Cardiac septum (tissue), 1 donor: Measurements from ENCODE around the gene CLEC20A. TPM values are rescaled to one million over a fixed set of nuclear protein-coding genes. Genes with fewer than 3 reads are reported as not detected.

Source experiments
- DNase-seq: peaks from one replicate; pipeline ENCODE4 v3.0.0-alpha.2; 2020; ENCODE audit warnings: low spot score
- intact Hi-C: fragments of 100-400 bp; cut with DNase I; formaldehyde crosslinking; loops from one replicate; pipeline ENCODE4 v1.14.0; 2022
- total RNA-seq: library from RNA; stranded (reverse); fragmentation: NEBNext Ultra II Directional; extraction: Animal tissue kit (Norgen Biotek cat#: 25700); gene quantifications from one replicate; pipeline ENCODE4 v1.2.1, GENCODE V29; 2021
- donor health status: DM: no; HTN: no; CAD: no.

Gene CLEC20A
- total RNA-seq, 1 donor from 2014 or later = not detected

GRCh38 chr1:178530502-178530901 lies 33.7 kb upstream of the CLEC20A start:
- intact Hi-C loops = no loop called here
- no peak for DNase-seq

- DNase-seq = no peak
- intact Hi-C loops = no loop called here
Observed at GRCh38 chr1:178530037-178530402, 33.3 kb upstream of the CLEC20A start.

- DNase-seq = no peak
- intact Hi-C loops = no loop called here
Observed at GRCh38 chr1:178529364-178530036, 32.7 kb upstream of the CLEC20A start.

DNA sequence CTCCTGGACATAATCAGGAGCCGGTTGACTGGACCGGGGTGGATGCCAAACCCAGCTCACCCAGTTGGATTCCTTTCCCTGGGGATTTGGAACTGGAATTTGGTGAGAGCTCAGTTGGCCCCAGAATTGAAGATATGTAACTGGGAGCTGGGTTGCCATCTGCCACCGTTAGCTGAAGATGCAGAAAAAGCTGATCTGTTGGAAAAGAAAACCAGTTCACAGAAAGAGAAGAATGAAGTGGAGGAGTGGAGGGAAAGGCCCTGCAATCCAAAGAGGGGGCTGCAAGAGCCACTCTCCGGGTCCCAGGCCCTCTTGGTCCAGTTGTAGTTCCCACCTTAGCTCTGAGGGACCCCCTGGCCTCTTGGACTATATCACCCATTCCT lies 32.2 kb upstream of the CLEC20A start:
- intact Hi-C loops = no loop called here
- no peak for DNase-seq

GRCh38 chr1:178528228-178528952 lies 31.6 kb upstream of the CLEC20A start:
- intact Hi-C loops = no loop called here
- DNase-seq = no peak

DNA sequence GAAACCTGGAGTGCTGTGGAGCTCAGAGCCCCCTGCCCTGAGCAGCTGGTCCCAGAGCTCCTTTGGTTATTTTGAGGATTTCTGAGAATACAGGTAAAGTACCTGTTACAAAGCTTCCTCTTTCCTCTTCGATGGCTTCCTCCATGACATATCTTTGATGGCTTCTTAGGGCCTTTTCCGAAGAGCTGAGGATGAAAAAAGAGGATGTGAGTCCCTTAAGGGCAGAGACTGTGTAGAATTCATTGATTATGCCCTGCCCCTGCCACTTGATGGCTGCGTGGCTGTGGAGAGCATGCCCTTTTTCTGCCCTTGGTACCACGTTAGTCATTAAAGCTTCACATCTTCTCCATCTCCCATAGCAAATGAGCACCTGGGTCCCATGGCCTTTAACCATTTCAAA lies 30.4 kb upstream of the CLEC20A start:
- DNase-seq = no peak
- intact Hi-C loops = no loop called here

- DNase-seq = peak; percentile 64
- intact Hi-C loops = no loop called here
Observed at GRCh38 chr1:178521241-178521640, 24.5 kb upstream of the CLEC20A start.

GRCh38 chr1:178520803-178521202 lies 24.0 kb upstream of the CLEC20A start:
- peak; percentile 60 for DNase-seq
- intact Hi-C loops = no loop called here

DNA sequence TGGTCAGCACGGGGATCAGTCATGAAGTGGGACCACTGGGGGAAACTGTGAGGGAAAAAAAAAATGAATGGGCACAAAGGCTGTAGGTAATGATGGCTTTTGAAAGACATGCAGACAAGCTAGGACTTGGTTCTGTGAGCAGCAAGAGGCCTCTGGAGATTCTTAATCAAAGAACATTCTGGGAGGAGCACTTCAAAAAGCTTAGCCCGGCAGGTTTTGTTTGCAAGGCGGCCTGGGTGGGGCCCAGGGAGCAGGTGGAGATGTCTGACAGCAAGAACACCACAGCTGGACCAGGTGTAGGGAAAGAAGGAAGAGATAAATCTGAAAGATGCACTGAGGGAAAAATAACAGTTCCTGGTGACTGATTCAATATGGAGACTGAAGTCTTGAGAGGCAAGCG lies 22.1 kb upstream of the CLEC20A start:
- DNase-seq = peak; percentile 17
- intact Hi-C loops = no loop called here

DNA sequence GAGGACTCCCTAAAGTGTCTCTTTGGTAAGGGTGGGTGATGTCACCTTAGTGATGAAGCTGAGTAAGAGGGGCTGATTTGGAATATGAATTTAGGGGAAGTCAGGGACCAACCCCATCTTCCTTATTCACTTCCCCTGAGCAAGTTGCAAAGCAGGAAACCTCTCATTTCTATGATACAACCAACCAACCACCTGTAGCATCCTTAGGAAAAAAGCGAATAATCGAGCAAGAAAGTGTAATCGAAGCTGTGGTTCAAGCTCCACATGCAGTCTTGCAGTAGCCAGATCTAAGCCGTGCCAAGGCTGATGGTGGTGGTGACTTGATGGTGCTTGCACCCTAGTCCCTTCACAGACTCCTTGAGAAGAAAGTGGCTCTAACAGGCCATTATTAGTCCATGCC lies 19.3 kb upstream of the CLEC20A start:
- no peak for DNase-seq
- intact Hi-C loops = no loop called here

DNA sequence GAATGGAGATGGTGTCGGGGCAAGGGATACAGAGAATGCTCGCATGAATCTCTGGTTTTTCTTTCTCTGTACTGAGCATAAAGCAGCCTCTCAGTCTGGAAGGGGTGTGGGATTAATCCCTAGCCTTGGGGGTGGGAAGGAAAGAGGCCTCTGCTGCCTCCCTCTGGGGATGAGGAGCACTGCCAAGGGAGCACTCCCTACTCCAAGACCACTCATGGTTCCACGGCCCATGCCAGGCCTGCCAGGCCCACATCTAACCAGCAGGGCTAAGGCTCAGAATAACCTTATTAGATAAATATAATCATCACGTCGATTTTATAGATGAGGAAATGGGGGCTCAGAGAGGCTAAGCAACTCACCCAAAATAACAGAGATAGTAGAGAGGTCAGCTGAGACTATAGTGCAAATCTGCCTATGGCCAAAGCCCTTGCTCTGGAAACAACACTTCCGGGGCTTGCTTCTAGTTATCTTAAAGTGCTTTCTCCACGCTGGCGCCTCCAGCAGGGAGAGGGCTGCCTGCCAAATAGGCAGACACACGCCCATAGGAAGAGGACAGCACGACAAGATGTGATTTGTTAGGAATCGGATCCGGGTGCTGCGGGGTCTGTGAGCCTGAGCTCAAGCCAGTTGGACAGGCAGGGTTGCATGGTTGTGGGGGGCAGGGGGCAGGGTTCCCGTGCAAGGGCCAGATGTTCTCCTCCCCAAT lies 16.7 kb upstream of the CLEC20A start:
- DNase-seq = peak; percentile 75
- intact Hi-C loops = no loop called here

GRCh38 chr1:178512566-178513277 lies 16.0 kb upstream of the CLEC20A start, which contains the start of gene TEX35:
Gene TEX35 (plus strand): TSS chr1:178513109. CDS start chr1:178513189, 80 bp downstream.
- intact Hi-C loops = no loop called here
- DNase-seq = peak; percentile 73

DNA sequence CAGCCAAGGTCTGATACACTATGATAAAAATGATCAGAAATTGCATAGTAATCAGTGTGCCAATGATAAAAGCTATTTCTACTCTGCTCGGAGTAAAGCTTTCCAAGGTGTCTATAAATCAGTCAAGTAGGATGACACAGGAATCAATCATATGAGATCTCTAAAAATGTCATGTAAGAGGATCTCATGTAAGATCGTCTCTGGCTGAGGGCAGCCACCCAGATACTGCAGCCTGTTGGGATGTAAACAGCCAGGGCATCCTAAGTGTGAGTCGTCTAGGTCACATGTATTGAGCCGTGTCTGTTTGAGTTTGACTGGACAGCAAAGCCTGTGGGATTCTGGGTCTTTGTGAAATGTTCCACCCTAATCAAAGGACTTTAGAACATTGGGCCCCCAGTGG lies 13.4 kb upstream of the CLEC20A start:
- intact Hi-C loops = no loop called here

DNA sequence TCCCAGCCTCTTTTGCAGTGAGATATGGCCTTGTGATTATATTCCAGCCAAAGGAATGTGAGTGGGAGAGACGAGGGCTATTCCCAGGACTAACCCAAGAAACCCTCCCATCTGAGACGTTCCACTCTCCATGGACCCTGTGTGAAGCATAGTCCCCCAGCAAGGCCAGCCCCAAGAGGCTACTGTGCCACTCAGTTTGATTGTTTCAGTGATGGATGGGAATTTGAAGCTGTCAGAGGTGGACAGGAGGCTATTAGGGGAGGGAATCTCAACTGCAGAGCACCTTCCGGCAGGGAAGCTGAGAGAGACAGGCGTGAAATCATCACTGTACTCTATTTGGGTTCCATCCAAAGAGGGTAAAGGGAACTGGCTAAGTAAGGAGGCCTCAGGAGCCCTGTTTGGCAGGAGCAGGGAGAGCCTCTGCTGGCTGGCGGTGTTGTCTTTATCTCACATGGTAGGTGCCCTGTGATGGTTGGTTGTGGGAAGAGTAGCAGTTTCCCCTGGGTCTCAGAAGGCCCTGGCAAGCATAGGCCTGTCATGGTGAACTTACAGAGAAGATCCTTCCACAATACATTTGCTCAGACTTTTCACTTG lies 12.7 kb upstream of the CLEC20A start:
- intact Hi-C loops = loop anchor here (10.0 kb wide), 1 partner anchor 455 kb away; no protein-coding TSS in a partner anchor
- peak; percentile 63 for DNase-seq

More for the DNA sequence above, 13.4 kb upstream of the CLEC20A start:
- DNase-seq = no peak

- intact Hi-C loops = loop anchor here (10.0 kb wide), 1 partner anchor 452 kb away; no protein-coding TSS in a partner anchor
- DNase-seq = peak; percentile 55
Observed at GRCh38 chr1:178506669-178507068, 9.9 kb upstream of the CLEC20A start.

- DNase-seq = peak; percentile 62
- intact Hi-C loops = loop anchor here (10.0 kb wide), 1 partner anchor 451 kb away; no protein-coding TSS in a partner anchor
Observed at GRCh38 chr1:178506177-178506576, 9.4 kb upstream of the CLEC20A start.

DNA sequence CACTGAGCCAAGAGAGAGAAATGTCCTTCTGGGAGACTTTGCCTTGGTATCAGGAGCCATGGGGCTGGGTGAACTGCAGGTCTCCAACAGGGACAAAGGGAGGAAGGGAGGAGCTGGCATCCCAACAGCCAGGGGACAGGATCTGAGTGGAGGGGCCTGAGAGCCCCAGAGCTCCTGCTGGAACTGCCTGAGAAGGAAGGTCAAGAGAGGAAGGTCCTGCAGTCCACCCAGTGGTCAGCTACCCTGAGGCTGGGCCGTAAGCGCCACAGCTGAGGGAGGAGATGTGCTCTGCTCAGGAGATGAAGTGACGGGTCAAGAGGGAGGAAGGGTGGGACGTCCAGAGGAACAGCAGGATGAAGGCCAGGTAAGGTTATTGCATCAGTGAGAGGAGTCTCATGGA lies 7.5 kb upstream of the CLEC20A start:
- DNase-seq = no peak
- intact Hi-C loops = loop anchor here (10.0 kb wide), 1 partner anchor 449 kb away; no protein-coding TSS in a partner anchor

- intact Hi-C loops = loop anchor here (10.0 kb wide), 1 partner anchor 449 kb away; no protein-coding TSS in a partner anchor
- DNase-seq = peak; percentile 27
Observed at GRCh38 chr1:178503849-178504248, 7.1 kb upstream of the CLEC20A start.

DNA sequence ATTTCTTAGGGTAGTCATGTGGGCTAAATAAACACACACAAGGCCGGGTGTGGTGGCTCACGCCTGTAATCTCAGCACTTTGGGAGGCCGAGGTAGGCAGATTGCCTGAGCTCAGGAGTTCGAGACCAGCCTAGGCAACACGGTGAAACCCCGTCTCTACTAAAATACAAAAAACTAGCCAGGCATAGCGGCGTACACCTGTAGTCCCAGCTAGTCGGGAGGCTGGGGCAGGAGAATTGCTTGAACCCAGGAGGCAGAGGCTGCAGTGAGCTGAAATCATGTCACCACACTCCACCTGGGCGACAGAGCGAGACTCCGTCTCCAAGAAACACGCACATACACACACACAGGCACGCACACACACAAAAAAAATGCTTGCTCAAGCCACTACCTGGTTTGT lies 6.6 kb upstream of the CLEC20A start:
- intact Hi-C loops = loop anchor here (10.0 kb wide), 1 partner anchor 449 kb away; no protein-coding TSS in a partner anchor
- DNase-seq = peak; percentile 63
